ENCODE data around the gene EGFL6.

Gene EGFL6

GRCh38 chrX:13569479-13570260 is at the start of gene EGFL6:
Gene EGFL6, plus strand, starts transcription at chrX:13569601. Its CDS starts 261 bp downstream, at chrX:13569862.
- FAIRE-seq, result no peak
- DNase-seq (ENCODE audit: low spot score), result no peak

GRCh38 chrX:13520351-13520750 is 49.0 kb upstream of the EGFL6 start:
- DNase-seq (ENCODE audit: low spot score) (no peak), FAIRE-seq (no peak)

- FAIRE-seq, result no peak
- no peak for DNase-seq (ENCODE audit: low spot score)
Observed at GRCh38 chrX:13520936-13521335, 48.5 kb upstream of the EGFL6 start.

- FAIRE-seq (no peak), DNase-seq (ENCODE audit: low spot score) (no peak)
Observed at GRCh38 chrX:13522811-13523210, 46.6 kb upstream of the EGFL6 start.

- DNase-seq (ENCODE audit: low spot score), result peak; percentile 4
- FAIRE-seq, result no peak
Observed at GRCh38 chrX:13533726-13534125, 35.7 kb upstream of the EGFL6 start.

- no peak for FAIRE-seq
- DNase-seq (ENCODE audit: low spot score), result no peak
Observed at GRCh38 chrX:13535376-13536165, 33.8 kb upstream of the EGFL6 start.

GRCh38 chrX:13536551-13536950 is 32.9 kb upstream of the EGFL6 start:
- no peak for FAIRE-seq
- no peak for DNase-seq (ENCODE audit: low spot score)

GRCh38 chrX:13538414-13538813 is 31.0 kb upstream of the EGFL6 start:
- no peak for FAIRE-seq
- DNase-seq (ENCODE audit: low spot score), result no peak

GRCh38 chrX:13540602-13541001 is 28.8 kb upstream of the EGFL6 start:
- FAIRE-seq (no peak), DNase-seq (ENCODE audit: low spot score) (no peak)

GRCh38 chrX:13545726-13546125 is 23.7 kb upstream of the EGFL6 start:
- FAIRE-seq (no peak), DNase-seq (ENCODE audit: low spot score) (no peak)

GRCh38 chrX:13547671-13548070 is 21.7 kb upstream of the EGFL6 start:
- DNase-seq (ENCODE audit: low spot score), result no peak
- FAIRE-seq, result no peak

GRCh38 chrX:13550346-13550745 is 19.1 kb upstream of the EGFL6 start:
- FAIRE-seq, result no peak
- DNase-seq (ENCODE audit: low spot score), result no peak

GRCh38 chrX:13551610-13552009 is 17.8 kb upstream of the EGFL6 start:
- DNase-seq (ENCODE audit: low spot score), result no peak
- no peak for FAIRE-seq

GRCh38 chrX:13552892-13553291 is 16.5 kb upstream of the EGFL6 start:
- FAIRE-seq, result no peak
- no peak for DNase-seq (ENCODE audit: low spot score)

- no peak for FAIRE-seq
- no peak for DNase-seq (ENCODE audit: low spot score)
Observed at GRCh38 chrX:13565511-13565910, 3.9 kb upstream of the EGFL6 start.

- DNase-seq (ENCODE audit: low spot score) (no peak), FAIRE-seq (no peak)
Observed at GRCh38 chrX:13570261-13570605, 832 bp downstream of the EGFL6 start.

GRCh38 chrX:13571136-13571535 is 1.7 kb downstream of the EGFL6 start:
- FAIRE-seq, result no peak
- no peak for DNase-seq (ENCODE audit: low spot score)

- FAIRE-seq (no peak), DNase-seq (ENCODE audit: low spot score) (no peak)
Observed at GRCh38 chrX:13574600-13574999, 5.2 kb downstream of the EGFL6 start.

GRCh38 chrX:13579661-13580060 is 10.3 kb downstream of the EGFL6 start:
- DNase-seq (ENCODE audit: low spot score), result no peak
- FAIRE-seq, result no peak

GRCh38 chrX:13581554-13581953 is 12.2 kb downstream of the EGFL6 start:
- no peak for FAIRE-seq
- DNase-seq (ENCODE audit: low spot score), result no peak

- DNase-seq (ENCODE audit: low spot score), result no peak
- no peak for FAIRE-seq
Observed at GRCh38 chrX:13587786-13588477, 18.5 kb downstream of the EGFL6 start.

GRCh38 chrX:13590207-13590606 is 20.8 kb downstream of the EGFL6 start:
- no peak for DNase-seq (ENCODE audit: low spot score)
- FAIRE-seq, result no peak

All from urothelium cell line (cell line).